ENCODE results near the gene FCRLB. TPM values are rescaled to one million over a fixed set of nuclear protein-coding genes. Genes with fewer than 3 reads are reported as not detected.
"Not testable (repeated sequence)": the region's sequence is repeated elsewhere in the genome, so short reads cannot be mapped to it uniquely, and the experiment has no call there.

FCRLB gene
- 1 to 10 TPM in 2 of 4 donors, under 1 TPM in 2; 0.65 to 2.2 (median 0.98) TPM for total RNA-seq

- DNase-seq (ENCODE audit: low spot score) (no peak), ATAC-seq (ENCODE audit: low FRiP score) (no peak)
- no peak for TF ChIP-seq CTCF (IDR thresholded peaks at IDR 0.05)
Measured at GRCh38 chr1:161720956-161721737, at the start of gene FCRLB. Gene FCRLB (plus strand): TSS chr1:161721544. CDS start chr1:161722673, 1,129 bp downstream.

GRCh38 chr1:161673437-161673836 is 47.9 kb upstream of the FCRLB start:
- not testable (repeated sequence) for DNase-seq (ENCODE audit: low spot score); ATAC-seq (ENCODE audit: low FRiP score)

GRCh38 chr1:161674447-161674846 is 46.9 kb upstream of the FCRLB start:
- not testable (repeated sequence) for ATAC-seq (ENCODE audit: low FRiP score); DNase-seq (ENCODE audit: low spot score)

GRCh38 chr1:161674908-161675307 is 46.4 kb upstream of the FCRLB start:
- not testable (repeated sequence) for ATAC-seq (ENCODE audit: low FRiP score); DNase-seq (ENCODE audit: low spot score)

GRCh38 chr1:161676441-161676840 is 44.9 kb upstream of the FCRLB start:
- no peak for TF ChIP-seq CTCF (IDR thresholded peaks at IDR 0.05)
- DNase-seq (ENCODE audit: low spot score), result no peak

GRCh38 chr1:161676958-161677689 is 44.2 kb upstream of the FCRLB start:
- no peak for TF ChIP-seq CTCF (IDR thresholded peaks at IDR 0.05)
- no peak for ATAC-seq (ENCODE audit: low FRiP score)
- DNase-seq (ENCODE audit: low spot score), result no peak

More at GRCh38 chr1:161676441-161676840, 44.9 kb upstream of the FCRLB start:
- ATAC-seq (ENCODE audit: low FRiP score), result no peak

- DNase-seq (ENCODE audit: low spot score) (no peak), ATAC-seq (ENCODE audit: low FRiP score) (no peak)
- no peak for TF ChIP-seq CTCF (IDR thresholded peaks at IDR 0.05)
Measured at GRCh38 chr1:161678500-161678899, 42.8 kb upstream of the FCRLB start.

- no peak for ATAC-seq (ENCODE audit: low FRiP score)
- DNase-seq (ENCODE audit: low spot score), result no peak
- TF ChIP-seq CTCF (IDR thresholded peaks at IDR 0.05), result no peak
Measured at GRCh38 chr1:161681879-161682278, 39.5 kb upstream of the FCRLB start.

All from omental fat pad (tissue), 4 donors.